ENCODE measurements around the gene ADAMTS16.

GRCh38 chr5:5315068-5315980 lies 175.2 kb downstream of the ADAMTS16 start:
- TF ChIP-seq CTCF (IDR thresholded peaks at IDR 0.05) (no peak), POLR2A (IDR thresholded peaks at IDR 0.05) (no peak)

Data from esophagus squamous epithelium (tissue), 4 donors.